ENCODE measurements around the gene SLC26A3. TPM values are rescaled to one million over a fixed set of nuclear protein-coding genes. Genes with fewer than 3 reads are reported as not detected.
"Not testable (repeated sequence)": the region's sequence is repeated elsewhere in the genome, so short reads cannot be mapped to it uniquely, and the experiment has no call there.

SLC26A3 gene
- total RNA-seq, result 1 to 10 TPM in 1 of 4 donors, not detected in 3; 1.0 TPM

DNA sequence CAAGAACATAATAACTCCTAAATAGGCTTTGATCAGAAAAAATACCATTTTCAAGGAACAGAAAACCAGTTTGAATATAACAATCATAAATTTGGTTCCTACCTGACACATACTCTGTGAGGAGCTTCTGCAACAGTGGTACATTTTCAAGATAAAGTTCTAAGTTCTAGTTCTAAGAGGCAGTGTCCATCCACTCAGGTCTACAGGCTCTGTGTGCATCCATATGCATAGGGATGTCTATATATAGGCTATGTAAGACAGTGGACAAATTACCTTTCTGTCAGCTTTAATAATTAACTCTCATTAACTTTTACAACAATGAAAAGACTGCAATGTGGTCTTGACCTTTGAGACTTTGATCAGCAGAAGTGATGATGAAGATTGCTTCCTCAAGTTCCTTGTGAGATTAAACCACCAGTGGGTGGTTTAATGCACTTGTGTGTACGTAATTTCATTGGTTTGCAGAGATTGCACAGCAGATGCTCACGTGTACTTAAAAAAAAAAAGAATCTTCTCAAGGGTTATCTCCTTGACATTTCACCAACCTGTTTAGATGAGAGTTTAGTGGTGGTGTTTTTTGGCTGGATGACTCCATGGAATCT, at the start of gene SLC26A3:
SLC26A3 (minus strand) TSS at position 215 of the 602 bp plus-strand sequence. CDS start 8,714 bp downstream, outside the sequence.
- ATAC-seq (ENCODE audit: low FRiP score) (no peak), DNase-seq (ENCODE audit: low spot score) (no peak)
- TF ChIP-seq, protein P1, sequence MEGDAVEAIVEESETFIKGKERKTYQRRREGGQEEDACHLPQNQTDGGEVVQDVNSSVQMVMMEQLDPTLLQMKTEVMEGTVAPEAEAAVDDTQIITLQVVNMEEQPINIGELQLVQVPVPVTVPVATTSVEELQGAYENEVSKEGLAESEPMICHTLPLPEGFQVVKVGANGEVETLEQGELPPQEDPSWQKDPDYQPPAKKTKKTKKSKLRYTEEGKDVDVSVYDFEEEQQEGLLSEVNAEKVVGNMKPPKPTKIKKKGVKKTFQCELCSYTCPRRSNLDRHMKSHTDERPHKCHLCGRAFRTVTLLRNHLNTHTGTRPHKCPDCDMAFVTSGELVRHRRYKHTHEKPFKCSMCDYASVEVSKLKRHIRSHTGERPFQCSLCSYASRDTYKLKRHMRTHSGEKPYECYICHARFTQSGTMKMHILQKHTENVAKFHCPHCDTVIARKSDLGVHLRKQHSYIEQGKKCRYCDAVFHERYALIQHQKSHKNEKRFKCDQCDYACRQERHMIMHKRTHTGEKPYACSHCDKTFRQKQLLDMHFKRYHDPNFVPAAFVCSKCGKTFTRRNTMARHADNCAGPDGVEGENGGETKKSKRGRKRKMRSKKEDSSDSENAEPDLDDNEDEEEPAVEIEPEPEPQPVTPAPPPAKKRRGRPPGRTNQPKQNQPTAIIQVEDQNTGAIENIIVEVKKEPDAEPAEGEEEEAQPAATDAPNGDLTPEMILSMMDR (IDR thresholded peaks at IDR 0.05), result no peak

DNA sequence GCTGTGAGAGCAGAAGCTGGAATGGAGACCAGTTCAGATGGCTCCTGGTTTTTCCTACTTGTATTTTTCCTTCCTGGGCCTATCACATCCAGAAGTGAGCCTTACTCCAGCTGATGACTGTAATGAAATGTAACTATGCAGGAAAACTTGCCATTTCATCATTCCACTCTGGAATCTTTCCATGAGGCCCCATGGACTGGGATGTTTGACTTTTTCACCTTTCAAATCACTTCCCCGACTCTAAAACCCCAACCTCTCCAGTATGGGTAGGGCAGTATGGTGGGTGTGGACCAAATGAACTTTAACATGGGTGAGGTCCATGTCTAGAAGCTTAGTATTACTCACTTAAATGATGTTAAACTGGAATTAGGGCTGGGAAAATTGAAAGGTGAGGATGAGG, 47.6 kb upstream of the SLC26A3 start:
- TF ChIP-seq, protein P1 (IDR thresholded peaks at IDR 0.05), result no peak
- no peak for ATAC-seq (ENCODE audit: low FRiP score)
- DNase-seq (ENCODE audit: low spot score), result no peak

DNA sequence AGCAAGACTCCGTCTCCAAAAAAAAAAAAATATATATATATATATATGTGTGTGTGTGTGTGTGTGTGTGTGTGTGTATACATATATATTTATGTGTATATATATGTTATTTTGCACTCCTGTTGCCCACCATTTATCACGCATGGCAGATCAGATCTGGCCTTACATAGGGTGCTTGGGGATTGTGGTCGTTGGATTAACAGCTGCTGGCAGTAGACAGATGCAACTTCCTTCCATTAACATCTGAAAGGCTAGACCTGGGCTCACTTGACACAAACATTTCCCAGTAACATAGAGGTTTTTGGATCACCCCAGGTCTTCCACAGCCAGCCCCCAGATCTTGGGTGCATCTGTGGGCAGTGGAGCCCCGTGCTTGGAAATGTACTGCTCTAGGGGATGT, 47.2 kb upstream of the SLC26A3 start:
- DNase-seq (ENCODE audit: low spot score) (no peak), ATAC-seq (ENCODE audit: low FRiP score) (no peak)
- TF ChIP-seq, protein P1 (IDR thresholded peaks at IDR 0.05), result no peak

DNA sequence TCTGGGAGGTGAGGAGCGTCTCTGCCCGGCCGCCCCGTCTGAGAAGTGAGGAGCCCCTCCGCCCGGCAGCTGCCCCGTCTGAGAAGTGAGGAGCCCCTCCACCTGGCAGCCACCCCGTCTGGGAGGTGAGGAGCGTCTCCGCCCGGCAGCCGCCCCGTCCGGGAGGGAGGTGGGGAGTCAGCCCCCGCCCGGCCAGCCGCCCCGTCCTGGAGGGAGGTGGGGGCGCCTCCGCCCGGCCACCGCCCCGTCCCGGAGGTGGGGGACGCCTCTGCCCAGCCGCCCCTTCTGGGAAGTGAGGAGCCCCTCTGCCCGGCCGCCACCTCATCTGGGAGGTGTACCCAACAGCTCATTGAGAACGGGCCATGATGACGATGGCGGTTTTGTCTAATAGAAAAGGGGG, 45.2 kb upstream of the SLC26A3 start:
- ATAC-seq (ENCODE audit: low FRiP score); DNase-seq (ENCODE audit: low spot score): not testable (repeated sequence)

DNA sequence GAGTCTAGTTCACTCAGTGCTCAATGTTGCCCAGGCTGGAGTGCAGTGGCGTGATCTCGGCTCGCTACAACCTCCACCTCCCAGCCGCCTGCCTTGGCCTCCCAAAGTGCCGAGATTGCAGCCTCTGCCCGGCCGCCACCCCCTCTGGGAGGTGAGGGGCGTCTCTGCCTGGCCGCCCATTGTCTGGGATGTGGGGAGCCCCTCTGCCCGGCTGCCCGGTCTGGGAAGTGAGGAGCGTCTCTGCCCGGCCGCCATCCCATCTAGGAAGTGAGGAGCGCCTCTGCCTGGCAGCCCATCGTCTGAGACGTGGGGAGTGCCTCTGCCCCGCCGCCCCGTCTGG, 44.8 kb upstream of the SLC26A3 start:
- not testable (repeated sequence) for ATAC-seq (ENCODE audit: low FRiP score); DNase-seq (ENCODE audit: low spot score)

DNA sequence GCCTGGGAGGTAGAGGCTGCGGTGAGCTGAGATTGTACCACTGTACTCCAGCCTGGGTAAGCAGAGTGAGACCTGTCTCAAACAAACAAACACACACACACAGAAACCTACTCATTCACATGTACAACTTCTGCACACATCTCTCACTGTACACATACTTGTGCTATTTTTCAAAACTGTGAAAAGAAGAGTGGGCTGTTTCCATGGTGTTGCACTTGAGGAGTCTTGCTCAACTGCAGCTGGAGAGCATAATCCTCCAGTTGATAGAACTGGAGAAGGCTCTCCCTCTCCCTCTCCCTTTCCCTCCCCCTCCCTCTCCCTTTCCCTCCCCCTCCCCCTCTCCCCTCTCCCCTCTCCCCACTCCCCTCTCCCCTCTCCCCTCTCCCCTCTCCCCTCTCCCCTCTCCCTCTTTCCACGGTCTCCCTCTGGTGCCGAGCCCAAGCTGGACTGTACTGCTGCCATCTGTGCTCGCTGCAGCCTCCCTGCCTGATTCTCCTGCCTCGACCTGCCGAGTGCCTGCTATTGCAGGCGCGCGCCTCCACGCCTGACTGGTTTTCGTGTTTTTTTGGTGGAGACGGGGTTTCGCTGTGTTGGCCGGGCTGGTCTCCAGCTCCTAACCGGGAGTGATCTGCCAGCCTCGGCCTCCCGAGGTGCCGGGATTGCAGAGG, 44.3 kb upstream of the SLC26A3 start:
- TF ChIP-seq, protein P1 (IDR thresholded peaks at IDR 0.05), result no peak
- no peak for DNase-seq (ENCODE audit: low spot score)
- no peak for ATAC-seq (ENCODE audit: low FRiP score)

DNA sequence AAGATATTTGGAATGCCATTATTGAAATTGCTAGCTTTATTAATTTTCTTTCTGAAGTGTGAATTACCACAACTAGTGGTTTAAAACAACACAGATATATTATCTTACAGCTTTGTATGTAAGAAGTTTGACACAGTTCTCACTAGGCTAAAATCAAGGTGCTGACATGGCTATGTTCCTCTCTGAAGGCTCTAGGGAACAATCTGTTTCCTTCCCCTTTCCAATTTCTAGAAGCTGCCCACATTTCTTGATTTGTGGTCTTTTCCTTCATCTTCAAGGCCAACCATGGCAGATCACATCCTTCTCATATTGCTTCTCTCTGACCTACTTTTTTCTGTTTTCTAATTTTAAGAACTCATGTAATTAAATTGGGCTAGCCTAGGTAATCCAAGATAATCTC, 43.3 kb upstream of the SLC26A3 start:
- ATAC-seq (ENCODE audit: low FRiP score), result no peak
- TF ChIP-seq, protein P1 (IDR thresholded peaks at IDR 0.05), result no peak
- DNase-seq (ENCODE audit: low spot score), result no peak

DNA sequence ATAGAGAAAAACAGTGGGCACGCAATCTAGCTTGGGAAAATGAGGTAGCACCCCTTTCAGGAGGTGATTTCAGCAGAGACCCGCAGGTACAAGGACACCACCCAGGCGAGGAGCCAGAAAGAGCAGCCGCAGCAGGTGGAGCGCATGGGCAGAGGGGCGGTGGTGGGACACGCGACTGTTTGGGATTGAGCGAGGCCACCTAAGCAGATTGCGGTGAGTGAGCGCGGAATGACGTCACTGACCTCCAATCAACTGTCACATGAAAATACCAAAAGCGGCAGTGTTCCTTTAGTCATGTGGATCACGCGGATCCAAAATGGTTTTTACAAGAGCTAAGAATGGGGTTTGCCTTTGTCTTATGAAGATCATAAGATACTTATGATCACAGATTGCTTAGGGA, 40.2 kb upstream of the SLC26A3 start:
- no peak for DNase-seq (ENCODE audit: low spot score)
- TF ChIP-seq, protein P1 (IDR thresholded peaks at IDR 0.05), result no peak
- ATAC-seq (ENCODE audit: low FRiP score), result no peak
